Heart left ventricle (tissue), 13 donors: Measurements from ENCODE around the gene FOSL2.

Source experiments
- POLR2A ChIP-seq, 2 donors: fragments of 450-650 bp; IDR thresholded peaks; one replicate each; pipeline ENCODE4 v1.6.1; 2017; ENCODE audit warnings: antibody characterized with exemption in 2 of 2, mild to moderate bottlenecking in 2 of 2, moderate library complexity in 2 of 2
- TF ChIP-seq, protein P1 (sequence below), 12 donors: fragments of 200-600 bp; sonication (generic) in 4 of 12; IDR thresholded peaks; one replicate each; pipeline versions ENCODE4 v1.5.0 to v1.8.0; 2018 to 2022; ENCODE audit warnings: antibody characterized with exemption in 12 of 12, mild to moderate bottlenecking in 5 of 12
- donor health status: ischemic (EF 13 %, LVEDD 7.1; RV severe dilation, severe dysfunction).
- donor health status: DM: no; HTN: yes; CAD: no.
- donor health status: DM: no; HTN: no; CAD: no.
- donor health status: ischemic (EF 25% LVEDD 6.9; RV normal size, moderate dysfunction).
- donor health status: ischemic (EF 25% LVEDD 5.7; RV mildly dilated, moderate dysfunction).
- donor health status: ischemic (EF 35%, LVEDD 5.7; RV mildly dilated, moderate dysfunction).
- donor health status: nonischemic (EF 11% LVEDD 7.7; RV severe dilation, severe dysfunction).
- donor health status: DM: yes; HTN: yes; CAD: no.
- donor health status: PGD.
- donor health status: ischemic (EF 29% LVEDD 5.4; RV normal size, mild dysfunction).
- donor health status: nonischemic (EF 23%, LVEDD 6.1; RV moderate dilation, normal function).

DNA sequence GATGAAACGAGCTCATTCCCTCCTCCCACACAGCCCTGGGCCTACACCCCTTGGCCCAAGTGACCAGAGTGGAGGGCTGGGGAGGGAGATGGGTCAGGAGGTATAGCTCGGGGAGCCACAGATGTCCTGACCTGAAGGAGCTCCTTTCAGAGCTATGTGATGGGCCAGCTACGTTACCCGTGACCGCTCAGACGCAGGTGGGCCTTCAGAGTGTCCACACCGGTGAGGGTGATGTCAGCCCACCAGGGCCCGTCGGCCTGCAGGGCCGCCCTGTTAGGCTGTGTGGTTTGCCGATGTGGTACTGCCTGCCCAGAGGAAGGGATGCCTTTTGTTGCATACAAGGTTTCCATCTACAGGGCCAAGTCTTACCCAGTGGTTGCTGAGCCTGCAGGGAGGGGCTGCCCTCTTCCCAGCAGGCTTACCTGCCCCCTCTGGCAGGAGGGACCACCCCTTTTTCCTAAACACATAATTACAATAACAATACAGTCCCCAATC, 41.8 kb upstream of the FOSL2 start:
- TF ChIP-seq, protein P1, sequence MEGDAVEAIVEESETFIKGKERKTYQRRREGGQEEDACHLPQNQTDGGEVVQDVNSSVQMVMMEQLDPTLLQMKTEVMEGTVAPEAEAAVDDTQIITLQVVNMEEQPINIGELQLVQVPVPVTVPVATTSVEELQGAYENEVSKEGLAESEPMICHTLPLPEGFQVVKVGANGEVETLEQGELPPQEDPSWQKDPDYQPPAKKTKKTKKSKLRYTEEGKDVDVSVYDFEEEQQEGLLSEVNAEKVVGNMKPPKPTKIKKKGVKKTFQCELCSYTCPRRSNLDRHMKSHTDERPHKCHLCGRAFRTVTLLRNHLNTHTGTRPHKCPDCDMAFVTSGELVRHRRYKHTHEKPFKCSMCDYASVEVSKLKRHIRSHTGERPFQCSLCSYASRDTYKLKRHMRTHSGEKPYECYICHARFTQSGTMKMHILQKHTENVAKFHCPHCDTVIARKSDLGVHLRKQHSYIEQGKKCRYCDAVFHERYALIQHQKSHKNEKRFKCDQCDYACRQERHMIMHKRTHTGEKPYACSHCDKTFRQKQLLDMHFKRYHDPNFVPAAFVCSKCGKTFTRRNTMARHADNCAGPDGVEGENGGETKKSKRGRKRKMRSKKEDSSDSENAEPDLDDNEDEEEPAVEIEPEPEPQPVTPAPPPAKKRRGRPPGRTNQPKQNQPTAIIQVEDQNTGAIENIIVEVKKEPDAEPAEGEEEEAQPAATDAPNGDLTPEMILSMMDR (IDR thresholded peaks at IDR 0.05), result no peak
- no peak for TF ChIP-seq POLR2A (IDR thresholded peaks at IDR 0.05)
